ENCODE data around the gene DDX42. TPM values are rescaled to one million over a fixed set of nuclear protein-coding genes. Genes with fewer than 3 reads are reported as not detected.
A peak's percentile ranks its signal among the peaks of the same experiment; 100 is the strongest.

Gene DDX42
- total RNA-seq, 2 donors from 2014 or later, result 154 to 171 TPM

DNA sequence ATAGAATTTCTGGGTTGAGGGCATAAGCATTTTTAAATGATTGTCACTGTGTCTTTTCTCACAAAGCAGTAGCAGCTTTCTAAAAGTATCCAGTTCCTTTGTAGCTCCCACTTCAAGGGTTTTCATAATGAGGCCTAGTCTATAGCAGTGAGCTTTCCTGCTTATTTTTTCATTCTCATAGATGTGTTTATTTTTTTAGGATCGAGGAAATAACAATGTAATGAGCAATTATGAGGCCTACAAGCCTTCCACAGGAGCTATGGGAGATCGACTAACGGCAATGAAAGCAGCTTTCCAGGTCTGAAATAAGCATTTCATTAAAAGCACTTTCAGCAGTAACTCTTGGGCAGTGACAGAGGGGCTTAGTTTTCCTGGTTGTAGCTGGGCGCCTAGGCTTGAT lies 42.7 kb downstream of the DDX42 start:
- Histone ChIP-seq H3K9ac (ENCODE audit: extremely low read depth, low read length, poor library complexity, severe bottlenecking) (no peak overlapping the region), H3K4me3 (ENCODE audit: low read length) (no peak overlapping the region), H3K9me3 (ENCODE audit: control insufficient read depth, low read length) (no peaks in the 10 kb centered on the region), H3K27ac (ENCODE audit: low read depth, low read length) (no peak overlapping the region), H3K36me3 (ENCODE audit: control insufficient read depth, insufficient read depth, low read length) (peaks cover 98% of the 10 kb centered on the region), H3K4me1 (ENCODE audit: control insufficient read depth, insufficient read depth, low read length) (no peaks in the 10 kb centered on the region), H3K27me3 (ENCODE audit: control insufficient read depth, insufficient read depth, low read length, poor library complexity, severe bottlenecking) (no peaks in the 10 kb centered on the region)
- Mint-ChIP-seq H3K27ac (no peak overlapping the region), H3K4me1 (peaks cover 3% of the 10 kb centered on the region), H3K36me3 (ENCODE audit: low read depth) (peaks cover 95% of the 10 kb centered on the region), H3K4me3 (no peak overlapping the region), H3K9me3 (no peaks in the 10 kb centered on the region), H3K27me3 (ENCODE audit: insufficient read depth) (no peaks in the 10 kb centered on the region)
- no peak for DNase-seq
- TF ChIP-seq, protein P1, sequence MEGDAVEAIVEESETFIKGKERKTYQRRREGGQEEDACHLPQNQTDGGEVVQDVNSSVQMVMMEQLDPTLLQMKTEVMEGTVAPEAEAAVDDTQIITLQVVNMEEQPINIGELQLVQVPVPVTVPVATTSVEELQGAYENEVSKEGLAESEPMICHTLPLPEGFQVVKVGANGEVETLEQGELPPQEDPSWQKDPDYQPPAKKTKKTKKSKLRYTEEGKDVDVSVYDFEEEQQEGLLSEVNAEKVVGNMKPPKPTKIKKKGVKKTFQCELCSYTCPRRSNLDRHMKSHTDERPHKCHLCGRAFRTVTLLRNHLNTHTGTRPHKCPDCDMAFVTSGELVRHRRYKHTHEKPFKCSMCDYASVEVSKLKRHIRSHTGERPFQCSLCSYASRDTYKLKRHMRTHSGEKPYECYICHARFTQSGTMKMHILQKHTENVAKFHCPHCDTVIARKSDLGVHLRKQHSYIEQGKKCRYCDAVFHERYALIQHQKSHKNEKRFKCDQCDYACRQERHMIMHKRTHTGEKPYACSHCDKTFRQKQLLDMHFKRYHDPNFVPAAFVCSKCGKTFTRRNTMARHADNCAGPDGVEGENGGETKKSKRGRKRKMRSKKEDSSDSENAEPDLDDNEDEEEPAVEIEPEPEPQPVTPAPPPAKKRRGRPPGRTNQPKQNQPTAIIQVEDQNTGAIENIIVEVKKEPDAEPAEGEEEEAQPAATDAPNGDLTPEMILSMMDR (conservative IDR thresholded peaks at IDR 0.05), result no peak
- 95% methylated on average over 3 to 4 of the region's 4 CpGs for WGBS, 2 experiments (ENCODE audit: insufficient coverage in 1 of 2, insufficient read length in 1 of 2)

DNA sequence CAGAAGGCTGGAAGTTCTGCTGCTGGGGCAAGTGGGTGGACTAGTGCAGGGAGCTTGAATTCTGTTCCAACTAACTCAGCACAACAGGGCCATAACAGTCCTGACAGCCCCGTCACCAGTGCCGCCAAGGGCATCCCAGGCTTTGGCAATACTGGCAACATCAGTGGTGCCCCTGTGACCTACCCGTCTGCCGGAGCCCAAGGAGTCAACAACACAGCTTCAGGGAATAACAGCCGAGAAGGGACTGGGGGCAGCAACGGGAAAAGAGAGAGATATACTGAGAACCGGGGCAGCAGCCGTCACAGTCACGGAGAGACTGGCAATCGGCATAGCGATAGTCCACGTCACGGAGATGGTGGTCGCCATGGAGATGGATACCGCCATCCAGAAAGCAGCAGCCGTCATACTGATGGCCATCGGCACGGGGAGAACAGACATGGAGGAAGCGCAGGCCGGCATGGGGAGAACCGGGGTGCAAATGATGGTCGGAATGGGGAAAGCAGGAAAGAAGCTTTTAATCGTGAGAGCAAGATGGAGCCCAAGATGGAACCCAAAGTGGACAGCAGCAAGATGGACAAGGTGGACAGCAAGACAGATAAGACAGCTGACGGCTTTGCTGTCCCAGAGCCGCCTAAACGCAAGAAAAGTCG lies 43.9 kb downstream of the DDX42 start:
- TF ChIP-seq, protein P1 (conservative IDR thresholded peaks at IDR 0.05), result no peak
- H3K4me1 Mint-ChIP-seq, result peaks cover 3% of the 10 kb centered on the region
- Histone ChIP-seq H3K27ac (ENCODE audit: low read depth, low read length) (no peak overlapping the region), H3K9me3 (ENCODE audit: control insufficient read depth, low read length) (no peaks in the 10 kb centered on the region), H3K27me3 (ENCODE audit: control insufficient read depth, insufficient read depth, low read length, poor library complexity, severe bottlenecking) (no peaks in the 10 kb centered on the region), H3K36me3 (ENCODE audit: control insufficient read depth, insufficient read depth, low read length) (peaks cover 98% of the 10 kb centered on the region), H3K9ac (ENCODE audit: extremely low read depth, low read length, poor library complexity, severe bottlenecking) (no peak overlapping the region), H3K4me1 (ENCODE audit: control insufficient read depth, insufficient read depth, low read length) (no peaks in the 10 kb centered on the region), H3K4me3 (ENCODE audit: low read length) (no peak overlapping the region)
- WGBS, 2 experiments (ENCODE audit: insufficient coverage in 1 of 2, insufficient read length in 1 of 2), result 96 to 98% methylated on average over 27 of the region's 27 CpGs
- H3K36me3 Mint-ChIP-seq (ENCODE audit: low read depth), result peaks cover 95% of the 10 kb centered on the region
- H3K27me3 Mint-ChIP-seq (ENCODE audit: insufficient read depth), result no peaks in the 10 kb centered on the region
- no peaks in the 10 kb centered on the region for H3K9me3 Mint-ChIP-seq
- H3K4me3 Mint-ChIP-seq, result no peak overlapping the region
- H3K27ac Mint-ChIP-seq, result no peak overlapping the region
- peak; percentile 47 for DNase-seq

DNA sequence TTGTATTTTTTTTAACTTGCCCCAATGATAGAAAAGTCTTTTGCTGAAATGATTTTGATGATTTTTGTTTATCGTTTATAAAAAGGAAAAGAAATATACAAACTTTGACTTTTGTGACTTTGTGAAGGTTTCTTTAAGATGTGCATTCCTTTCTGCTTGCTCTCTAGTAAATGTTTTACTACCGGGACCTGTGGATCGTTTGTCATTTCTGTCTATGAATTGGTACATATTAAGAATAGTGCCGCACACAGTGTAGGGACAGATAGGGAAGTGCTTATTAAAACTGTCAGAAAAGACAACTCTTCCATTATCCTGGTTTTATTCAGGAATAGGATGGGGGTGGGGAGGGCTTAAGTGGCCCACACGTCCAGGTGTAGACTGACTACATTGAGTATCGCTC lies 45.2 kb downstream of the DDX42 start:
- Mint-ChIP-seq H3K9me3 (no peaks in the 10 kb centered on the region), H3K36me3 (ENCODE audit: low read depth) (peaks cover 93% of the 10 kb centered on the region), H3K4me1 (peaks cover 3% of the 10 kb centered on the region), H3K4me3 (no peak overlapping the region), H3K27ac (no peak overlapping the region), H3K27me3 (ENCODE audit: insufficient read depth) (no peaks in the 10 kb centered on the region)
- no peaks in the 10 kb centered on the region for H3K4me1 ChIP-seq (ENCODE audit: control insufficient read depth, insufficient read depth, low read length)
- peaks cover 96% of the 10 kb centered on the region for H3K36me3 ChIP-seq (ENCODE audit: control insufficient read depth, insufficient read depth, low read length)
- no peaks in the 10 kb centered on the region for H3K27me3 ChIP-seq (ENCODE audit: control insufficient read depth, insufficient read depth, low read length, poor library complexity, severe bottlenecking)
- no peak overlapping the region for H3K4me3 ChIP-seq (ENCODE audit: low read length)
- H3K9me3 ChIP-seq (ENCODE audit: control insufficient read depth, low read length), result no peaks in the 10 kb centered on the region
- TF ChIP-seq, protein P1 (conservative IDR thresholded peaks at IDR 0.05), result no peak
- DNase-seq, result no peak
- H3K9ac ChIP-seq (ENCODE audit: extremely low read depth, low read length, poor library complexity, severe bottlenecking), result no peak overlapping the region
- no peak overlapping the region for H3K27ac ChIP-seq (ENCODE audit: low read depth, low read length)
- WGBS, 2 experiments (ENCODE audit: insufficient coverage in 1 of 2, insufficient read length in 1 of 2), result 93 to 100% methylated on average over 4 to 6 of the region's 6 CpGs

All from endodermal cell (in vitro differentiated cells).